ENCODE data around the gene NUDT11.
"Not testable (repeated sequence)": the region's sequence is repeated elsewhere in the genome, so short reads cannot be mapped to it uniquely, and the experiment has no call there.

The NUDT11 gene

GRCh38 chrX:51496501-51497291 is at the start of gene NUDT11:
NUDT11 (minus strand) TSS chrX:51496592; CDS start chrX:51496444, 148 bp downstream.
- DNase-seq: peak in 1 of 2 donors; percentile 6

- DNase-seq: no peak
These were observed 24.0 kb upstream of the NUDT11 start for GRCh38 chrX:51520393-51520792.

- not testable (repeated sequence) for DNase-seq
These were observed 22.7 kb upstream of the NUDT11 start for GRCh38 chrX:51519131-51519530.

- DNase-seq: no peak
These were observed 11.2 kb upstream of the NUDT11 start for GRCh38 chrX:51507551-51507950.

GRCh38 chrX:51495701-51496488 is 497 bp downstream of the NUDT11 start:
- DNase-seq: not testable (repeated sequence)

GRCh38 chrX:51494409-51494808 is 2.0 kb downstream of the NUDT11 start:
- no peak for DNase-seq

GRCh38 chrX:51487960-51488267 is 8.5 kb downstream of the NUDT11 start:
- DNase-seq: no peak

- DNase-seq: no peak
These were observed 11.8 kb downstream of the NUDT11 start for GRCh38 chrX:51484616-51485015.

- not testable (repeated sequence) for DNase-seq
These were observed 14.0 kb downstream of the NUDT11 start for GRCh38 chrX:51482411-51482810.

GRCh38 chrX:51476930-51477329 is 19.5 kb downstream of the NUDT11 start:
- DNase-seq: no peak

- no peak for DNase-seq
These were observed 33.1 kb downstream of the NUDT11 start for GRCh38 chrX:51463322-51463721.

- peak; percentile 1 to 21 for DNase-seq
These were observed 35.0 kb downstream of the NUDT11 start for GRCh38 chrX:51461053-51462044.

GRCh38 chrX:51459125-51459524 is 37.3 kb downstream of the NUDT11 start:
- DNase-seq: peak; percentile 1 to 32

- no peak for DNase-seq
These were observed 39.6 kb downstream of the NUDT11 start for GRCh38 chrX:51456814-51457213.

- DNase-seq: no peak
These were observed 40.1 kb downstream of the NUDT11 start for GRCh38 chrX:51456246-51456645.

GRCh38 chrX:51440365-51440764 is 56.0 kb downstream of the NUDT11 start:
- no peak for DNase-seq
